ENCODE measurements around the gene ITGA4.

DNA sequence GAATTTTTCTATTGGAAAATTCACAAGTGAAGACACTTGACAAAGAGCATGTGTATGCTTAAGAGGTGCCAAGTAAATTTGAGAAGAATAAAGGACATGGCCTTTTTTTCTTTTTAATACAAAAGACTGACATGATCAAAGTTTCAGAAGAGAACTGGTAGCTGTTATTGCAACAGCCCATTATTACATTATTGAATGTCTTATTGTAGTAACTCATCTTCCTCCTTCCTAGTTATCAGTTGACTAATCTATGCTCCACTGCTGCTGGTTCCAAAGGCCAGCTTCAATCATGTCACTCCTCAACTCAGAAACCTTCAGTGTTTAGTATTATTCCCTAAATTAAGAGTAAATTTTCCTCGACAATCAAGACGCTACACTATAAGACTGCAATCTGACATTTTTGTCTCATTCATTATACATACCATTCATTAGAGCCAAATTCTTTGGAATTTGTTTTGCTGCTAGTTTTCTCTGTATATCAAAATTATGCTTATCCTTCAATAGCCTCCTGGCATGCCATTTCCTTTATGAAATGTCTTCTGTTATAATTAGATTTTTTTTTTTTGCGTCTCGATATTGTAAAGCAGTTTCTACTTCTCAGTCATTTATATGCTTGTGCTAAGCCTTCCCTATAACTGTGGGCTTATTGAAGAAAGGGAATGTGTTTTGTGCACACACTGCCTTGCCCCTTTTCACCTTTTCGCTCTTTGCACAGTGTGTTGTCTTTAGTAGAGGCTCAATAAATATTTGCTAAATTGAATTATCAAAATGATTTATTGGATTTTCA is 27.9 kb downstream of the ITGA4 start:
- TF ChIP-seq, protein P1, sequence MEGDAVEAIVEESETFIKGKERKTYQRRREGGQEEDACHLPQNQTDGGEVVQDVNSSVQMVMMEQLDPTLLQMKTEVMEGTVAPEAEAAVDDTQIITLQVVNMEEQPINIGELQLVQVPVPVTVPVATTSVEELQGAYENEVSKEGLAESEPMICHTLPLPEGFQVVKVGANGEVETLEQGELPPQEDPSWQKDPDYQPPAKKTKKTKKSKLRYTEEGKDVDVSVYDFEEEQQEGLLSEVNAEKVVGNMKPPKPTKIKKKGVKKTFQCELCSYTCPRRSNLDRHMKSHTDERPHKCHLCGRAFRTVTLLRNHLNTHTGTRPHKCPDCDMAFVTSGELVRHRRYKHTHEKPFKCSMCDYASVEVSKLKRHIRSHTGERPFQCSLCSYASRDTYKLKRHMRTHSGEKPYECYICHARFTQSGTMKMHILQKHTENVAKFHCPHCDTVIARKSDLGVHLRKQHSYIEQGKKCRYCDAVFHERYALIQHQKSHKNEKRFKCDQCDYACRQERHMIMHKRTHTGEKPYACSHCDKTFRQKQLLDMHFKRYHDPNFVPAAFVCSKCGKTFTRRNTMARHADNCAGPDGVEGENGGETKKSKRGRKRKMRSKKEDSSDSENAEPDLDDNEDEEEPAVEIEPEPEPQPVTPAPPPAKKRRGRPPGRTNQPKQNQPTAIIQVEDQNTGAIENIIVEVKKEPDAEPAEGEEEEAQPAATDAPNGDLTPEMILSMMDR (IDR thresholded peaks at IDR 0.05; ENCODE audit: insufficient read depth, low read length, poor library complexity, severe bottlenecking), result no peak
- TF ChIP-seq EZH2phosphoT487 (conservative IDR thresholded peaks at IDR 0.05; ENCODE audit: low read length), result no peak

Data from SU-DHL-6 (cell line).